RWPE2 (cell line): ENCODE measurements around the gene VANGL1.

Experiments used
- ATAC-seq: fragments of 200-7000 bp; cut with Tn5 transposase; 3 replicates; pipeline ENCODE4 v1.9.1; 2021; ENCODE audit warnings: low read depth
- DNase-seq: peaks from one replicate; pipeline ENCODE4 v3.0.0-alpha.2; 2020; ENCODE audit warnings: low spot score
- H3K27ac ChIP-seq: fragments of 450-650 bp; 2 replicates; pipeline ENCODE4 v1.5.1; 2017; ENCODE audit warnings: mild to moderate bottlenecking; ENCODE audit not compliant: poor library complexity, severe bottlenecking
- H3K27me3 ChIP-seq: fragments of 250-450 bp; sonication (Bioruptor Pico); 2 replicates; pipeline ENCODE4 v1.5.1; 2021; ENCODE audit warnings: mild to moderate bottlenecking, moderate library complexity; ENCODE audit not compliant: insufficient read depth, poor library complexity, severe bottlenecking
- H3K36me3 ChIP-seq: fragments of 250-450 bp; sonication (Bioruptor Pico); 2 replicates; pipeline ENCODE4 v1.5.1; 2020; ENCODE audit warnings: low read depth, mild to moderate bottlenecking, moderate library complexity
- H3K4me1 ChIP-seq: fragments of 250-450 bp; sonication (Bioruptor Pico); 2 replicates; pipeline ENCODE4 v1.5.1; 2021; ENCODE audit warnings: mild to moderate bottlenecking, moderate library complexity; ENCODE audit not compliant: insufficient read depth, poor library complexity, severe bottlenecking
- H3K4me3 ChIP-seq: fragments of 250-450 bp; sonication (Bioruptor Pico); 2 replicates; pipeline ENCODE4 v1.5.1; 2021; ENCODE audit warnings: mild to moderate bottlenecking, moderate library complexity; ENCODE audit not compliant: severe bottlenecking
- H3K9me3 ChIP-seq: fragments of 250-450 bp; sonication (Bioruptor Pico); 2 replicates; pipeline ENCODE4 v1.5.1; 2021; ENCODE audit warnings: mild to moderate bottlenecking, moderate library complexity; ENCODE audit not compliant: severe bottlenecking
- TF ChIP-seq, protein P1 (sequence below): fragments of 450-650 bp; IDR thresholded peaks from one replicate; pipeline ENCODE4 v1.5.1; 2017; ENCODE audit warnings: mild to moderate bottlenecking, moderate library complexity; ENCODE audit not compliant: poor library complexity, severe bottlenecking

The VANGL1 gene

DNA sequence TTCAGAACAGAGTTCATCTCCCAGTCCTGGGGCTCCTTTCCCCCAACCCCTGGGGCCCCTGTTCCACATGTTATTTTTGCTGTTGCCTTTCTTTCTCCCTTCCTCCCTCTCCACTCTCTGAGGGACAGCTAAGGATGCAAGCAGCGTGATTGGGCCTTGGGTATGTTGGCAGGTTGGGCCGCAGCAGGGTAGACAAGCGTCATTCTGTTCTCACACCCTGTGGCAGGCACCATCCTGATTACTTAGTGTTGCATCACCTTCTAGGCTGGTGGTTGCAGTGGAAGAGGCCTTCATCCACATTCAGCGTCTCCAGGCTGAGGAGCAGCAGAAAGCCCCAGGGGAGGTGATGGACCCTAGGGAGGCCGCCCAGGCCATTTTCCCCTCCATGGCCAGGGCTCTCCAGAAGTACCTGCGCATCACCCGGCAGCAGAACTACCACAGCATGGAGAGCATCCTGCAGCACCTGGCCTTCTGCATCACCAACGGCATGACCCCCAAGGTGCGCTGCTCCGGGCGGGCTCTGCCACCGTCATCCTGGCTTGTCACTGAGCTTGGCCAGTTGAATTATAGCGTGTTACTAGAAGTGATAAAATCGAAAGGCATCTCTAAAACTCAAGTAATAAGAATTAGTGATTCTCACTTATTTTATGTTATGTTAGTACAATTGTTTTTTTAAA, 43.4 kb downstream of the VANGL1 start:
- DNase-seq, result no peak
- no peaks in the 10 kb centered on the region for H3K4me1 ChIP-seq
- no peak overlapping the region for H3K27ac ChIP-seq
- H3K36me3 ChIP-seq, result peaks cover 41% of the 10 kb centered on the region
- H3K27me3 ChIP-seq, result no peaks in the 10 kb centered on the region
- H3K9me3 ChIP-seq, result no peaks in the 10 kb centered on the region
- H3K4me3 ChIP-seq, result no peak overlapping the region
- ATAC-seq, result no peak
- TF ChIP-seq, protein P1, sequence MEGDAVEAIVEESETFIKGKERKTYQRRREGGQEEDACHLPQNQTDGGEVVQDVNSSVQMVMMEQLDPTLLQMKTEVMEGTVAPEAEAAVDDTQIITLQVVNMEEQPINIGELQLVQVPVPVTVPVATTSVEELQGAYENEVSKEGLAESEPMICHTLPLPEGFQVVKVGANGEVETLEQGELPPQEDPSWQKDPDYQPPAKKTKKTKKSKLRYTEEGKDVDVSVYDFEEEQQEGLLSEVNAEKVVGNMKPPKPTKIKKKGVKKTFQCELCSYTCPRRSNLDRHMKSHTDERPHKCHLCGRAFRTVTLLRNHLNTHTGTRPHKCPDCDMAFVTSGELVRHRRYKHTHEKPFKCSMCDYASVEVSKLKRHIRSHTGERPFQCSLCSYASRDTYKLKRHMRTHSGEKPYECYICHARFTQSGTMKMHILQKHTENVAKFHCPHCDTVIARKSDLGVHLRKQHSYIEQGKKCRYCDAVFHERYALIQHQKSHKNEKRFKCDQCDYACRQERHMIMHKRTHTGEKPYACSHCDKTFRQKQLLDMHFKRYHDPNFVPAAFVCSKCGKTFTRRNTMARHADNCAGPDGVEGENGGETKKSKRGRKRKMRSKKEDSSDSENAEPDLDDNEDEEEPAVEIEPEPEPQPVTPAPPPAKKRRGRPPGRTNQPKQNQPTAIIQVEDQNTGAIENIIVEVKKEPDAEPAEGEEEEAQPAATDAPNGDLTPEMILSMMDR, result no peak

- ATAC-seq (no peak), DNase-seq (no peak)
- peaks cover 51% of the 10 kb centered on the region for H3K36me3 ChIP-seq
- H3K4me3 ChIP-seq, result no peak overlapping the region
- no peaks in the 10 kb centered on the region for H3K4me1 ChIP-seq
- TF ChIP-seq, protein P1, result no peak
- no peaks in the 10 kb centered on the region for H3K9me3 ChIP-seq
- H3K27me3 ChIP-seq, result no peaks in the 10 kb centered on the region
- H3K27ac ChIP-seq, result no peak overlapping the region
Observed at GRCh38 chr1:115687744-115688143, 46.0 kb downstream of the VANGL1 start.

DNA sequence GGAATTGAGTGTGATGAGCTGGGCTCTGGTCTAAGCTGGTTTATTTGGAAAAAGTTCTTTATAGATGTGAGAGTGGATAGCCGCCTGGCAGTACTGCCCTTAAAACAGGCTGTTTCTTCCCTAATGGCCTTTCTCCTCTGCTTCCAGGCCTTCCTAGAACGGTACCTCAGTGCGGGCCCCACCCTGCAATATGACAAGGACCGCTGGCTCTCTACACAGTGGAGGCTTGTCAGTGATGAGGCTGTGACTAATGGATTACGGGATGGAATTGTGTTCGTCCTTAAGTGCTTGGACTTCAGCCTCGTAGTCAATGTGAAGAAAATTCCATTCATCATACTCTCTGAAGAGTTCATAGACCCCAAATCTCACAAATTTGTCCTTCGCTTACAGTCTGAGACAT, 49.2 kb downstream of the VANGL1 start:
- Histone ChIP-seq H3K36me3 (peaks cover 27% of the 10 kb centered on the region), H3K27ac (no peak overlapping the region), H3K9me3 (no peaks in the 10 kb centered on the region), H3K27me3 (no peaks in the 10 kb centered on the region), H3K4me3 (no peak overlapping the region), H3K4me1 (no peaks in the 10 kb centered on the region)
- TF ChIP-seq, protein P1, result no peak
- DNase-seq (no peak), ATAC-seq (no peak)

GRCh38 chr1:115692224-115692623, 50.5 kb downstream of the VANGL1 start:
- ATAC-seq (no peak), DNase-seq (no peak)
- Histone ChIP-seq H3K4me1 (no peaks in the 10 kb centered on the region), H3K27ac (no peak overlapping the region), H3K4me3 (no peak overlapping the region), H3K36me3 (peaks cover 21% of the 10 kb centered on the region), H3K27me3 (no peaks in the 10 kb centered on the region), H3K9me3 (no peaks in the 10 kb centered on the region)
- TF ChIP-seq, protein P1, result no peak

GRCh38 chr1:115694805-115695204, 53.0 kb downstream of the VANGL1 start:
- TF ChIP-seq, protein P1, result no peak
- H3K4me1 ChIP-seq, result no peaks in the 10 kb centered on the region
- H3K27me3 ChIP-seq, result no peaks in the 10 kb centered on the region
- no peak overlapping the region for H3K27ac ChIP-seq
- DNase-seq, result no peak
- no peak overlapping the region for H3K4me3 ChIP-seq
- H3K9me3 ChIP-seq, result no peaks in the 10 kb centered on the region
- H3K36me3 ChIP-seq, result peaks cover 14% of the 10 kb centered on the region; the same call in 1 of the 2 replicates
- ATAC-seq, result no peak
